ENCODE data around the gene IGF2BP2.

Gene IGF2BP2

GRCh38 chr3:185732782-185733181, 92.1 kb downstream of the IGF2BP2 start:
- peak; percentile 97 for DNase-seq

DNA sequence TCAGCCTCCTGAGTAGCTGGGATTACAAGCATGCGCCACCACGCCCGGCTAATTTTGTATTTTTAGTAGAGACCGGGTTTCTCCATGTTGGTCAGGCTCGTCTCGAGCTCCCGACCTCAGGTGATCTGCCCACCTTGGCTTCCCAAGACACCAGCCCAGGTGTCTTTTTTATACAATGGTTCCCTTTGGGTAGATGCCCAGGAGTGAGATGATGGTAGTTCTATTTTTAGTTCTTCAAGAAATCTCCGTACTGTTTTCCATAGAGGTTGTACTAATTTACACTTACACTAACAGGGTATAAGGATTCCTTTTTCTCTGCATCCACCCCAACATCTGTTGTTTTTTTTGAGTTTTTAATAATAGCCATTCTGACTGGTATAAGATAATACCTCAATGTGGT, 94.3 kb downstream of the IGF2BP2 start:
- DNase-seq, result peak; percentile 27

GRCh38 chr3:185729337-185730055, 95.3 kb downstream of the IGF2BP2 start:
- peak; percentile 92 for DNase-seq

DNA sequence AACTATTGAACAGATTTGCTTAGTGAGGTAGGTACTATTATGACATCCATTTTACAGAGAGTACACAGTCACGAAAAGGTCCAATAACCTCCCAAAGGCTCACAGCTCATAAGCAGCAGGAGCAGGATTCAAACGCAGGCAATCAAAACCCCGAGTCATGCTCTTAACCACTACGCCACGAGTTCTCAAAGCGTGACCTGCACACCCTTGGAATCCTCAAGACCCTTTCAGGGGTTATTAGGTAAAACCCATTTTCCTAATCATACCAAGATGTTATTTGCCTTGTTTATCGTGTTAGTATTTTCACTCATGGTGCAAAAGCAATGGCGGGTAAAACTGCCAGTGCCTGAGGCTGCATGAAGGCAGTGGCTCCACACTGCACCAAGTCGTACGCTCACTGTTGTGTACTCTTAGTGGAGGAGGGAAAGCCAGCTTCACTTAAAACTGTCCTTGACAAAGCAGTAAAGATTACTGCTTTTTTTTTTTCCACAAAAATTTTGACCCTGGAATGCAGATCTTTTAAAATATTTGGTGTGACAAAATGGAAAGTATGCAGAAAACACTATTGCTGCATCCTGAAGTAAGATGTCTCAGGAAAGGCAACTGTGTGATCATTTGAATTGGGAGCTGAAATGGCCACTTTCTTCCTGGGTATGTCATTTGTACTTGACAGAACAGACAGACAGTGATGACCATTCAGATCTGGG, 96.1 kb downstream of the IGF2BP2 start:
- DNase-seq, result peak; percentile 79

DNA sequence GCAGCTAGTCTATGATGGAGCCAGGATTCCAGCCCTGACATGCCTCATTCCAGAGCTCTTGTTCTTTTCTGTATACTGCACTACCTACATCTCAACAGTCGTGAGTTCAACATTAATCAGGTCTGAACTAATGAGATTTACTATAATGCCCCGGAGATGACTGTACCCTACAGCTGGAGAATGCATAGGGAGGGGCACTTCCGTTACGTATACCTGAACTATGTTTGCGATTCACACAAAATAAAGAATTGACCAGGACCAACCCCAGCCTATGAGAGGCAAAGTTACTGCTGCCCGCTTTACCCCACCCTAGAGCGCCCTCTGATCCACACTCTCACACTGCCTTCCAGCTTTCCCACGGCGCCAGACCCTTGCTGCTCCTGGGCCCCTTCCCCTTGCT, 97.0 kb downstream of the IGF2BP2 start:
- DNase-seq, result no peak

- no peak for DNase-seq
Measured at GRCh38 chr3:185726254-185726967, 98.4 kb downstream of the IGF2BP2 start.

- DNase-seq, result peak; percentile 87
Measured at GRCh38 chr3:185724761-185725160, 100.1 kb downstream of the IGF2BP2 start.

GRCh38 chr3:185724251-185724650, 100.6 kb downstream of the IGF2BP2 start:
- DNase-seq, result no peak

GRCh38 chr3:185722881-185723280, 102.0 kb downstream of the IGF2BP2 start:
- DNase-seq, result no peak

DNA sequence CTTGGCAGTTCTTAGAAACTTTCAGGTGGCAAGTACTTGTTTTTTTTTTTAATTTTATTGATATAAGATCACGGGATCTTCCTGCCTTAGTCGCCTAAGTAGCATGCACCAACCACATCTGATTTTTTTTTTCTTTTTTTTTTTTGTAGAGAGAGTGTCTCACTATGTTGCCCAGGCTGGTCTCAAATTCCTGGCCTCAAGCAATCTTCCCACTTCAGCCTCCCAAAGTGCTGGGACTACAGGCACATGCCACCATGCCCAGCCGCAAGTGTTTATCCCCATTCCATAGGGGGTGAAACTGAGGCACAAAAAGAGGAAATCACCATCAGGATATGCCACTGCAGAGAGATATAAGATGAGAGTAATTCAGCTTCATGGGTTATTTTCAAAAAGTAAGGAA, 102.9 kb downstream of the IGF2BP2 start:
- no peak for DNase-seq

DNA sequence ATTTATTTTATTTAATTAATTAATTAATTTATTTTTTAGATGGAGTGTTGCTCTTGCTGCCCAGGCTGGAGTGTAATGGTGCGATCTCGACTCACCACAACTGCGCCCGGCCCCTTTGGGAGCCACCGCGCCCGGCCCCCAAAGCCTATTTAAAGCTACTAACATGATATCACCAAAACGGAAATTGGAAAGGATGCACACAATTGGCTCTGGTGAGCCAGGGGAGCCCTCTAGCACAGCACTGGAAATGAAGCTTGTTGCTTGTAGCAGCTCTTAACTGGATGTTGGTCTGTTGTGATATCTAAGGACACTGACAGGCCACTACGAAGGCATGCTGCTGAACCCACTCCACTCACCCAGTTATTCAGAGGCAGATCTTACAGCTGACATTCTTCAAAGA, 104.5 kb downstream of the IGF2BP2 start:
- no peak for DNase-seq

- DNase-seq, result no peak
Measured at GRCh38 chr3:185718736-185719593, 105.9 kb downstream of the IGF2BP2 start.

- peak; percentile 19 for DNase-seq
Measured at GRCh38 chr3:185717627-185718402, 107.0 kb downstream of the IGF2BP2 start.

- peak; percentile 86 for DNase-seq
Measured at GRCh38 chr3:185717121-185717520, 107.7 kb downstream of the IGF2BP2 start.

- no peak for DNase-seq
Measured at GRCh38 chr3:185716436-185717108, 108.3 kb downstream of the IGF2BP2 start.

DNA sequence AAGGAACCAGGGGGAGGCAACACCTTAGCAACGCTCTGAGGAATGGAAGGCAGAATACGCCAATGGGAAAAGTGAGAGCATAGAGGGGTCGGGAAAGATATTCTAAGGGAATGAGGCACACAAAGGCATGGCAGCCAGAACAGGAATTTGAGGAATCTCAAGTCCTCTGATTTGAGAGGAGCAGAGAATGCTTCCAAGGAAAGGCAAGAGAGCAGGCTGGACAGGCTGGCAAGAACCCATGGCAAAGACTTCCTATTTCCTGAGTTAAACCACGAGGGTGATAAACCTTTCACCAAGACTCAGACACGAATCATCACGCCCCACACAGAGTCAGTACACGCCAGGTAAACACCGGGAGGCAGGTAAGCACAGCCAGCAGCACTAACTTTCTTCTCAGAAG, 109.8 kb downstream of the IGF2BP2 start:
- DNase-seq, result peak; percentile 83

GRCh38 chr3:185714085-185714484, 110.8 kb downstream of the IGF2BP2 start:
- no peak for DNase-seq

- no peak for DNase-seq
Measured at GRCh38 chr3:185713015-185713414, 111.8 kb downstream of the IGF2BP2 start.

- peak; percentile 44 for DNase-seq
Measured at GRCh38 chr3:185712337-185712736, 112.5 kb downstream of the IGF2BP2 start.

DNA sequence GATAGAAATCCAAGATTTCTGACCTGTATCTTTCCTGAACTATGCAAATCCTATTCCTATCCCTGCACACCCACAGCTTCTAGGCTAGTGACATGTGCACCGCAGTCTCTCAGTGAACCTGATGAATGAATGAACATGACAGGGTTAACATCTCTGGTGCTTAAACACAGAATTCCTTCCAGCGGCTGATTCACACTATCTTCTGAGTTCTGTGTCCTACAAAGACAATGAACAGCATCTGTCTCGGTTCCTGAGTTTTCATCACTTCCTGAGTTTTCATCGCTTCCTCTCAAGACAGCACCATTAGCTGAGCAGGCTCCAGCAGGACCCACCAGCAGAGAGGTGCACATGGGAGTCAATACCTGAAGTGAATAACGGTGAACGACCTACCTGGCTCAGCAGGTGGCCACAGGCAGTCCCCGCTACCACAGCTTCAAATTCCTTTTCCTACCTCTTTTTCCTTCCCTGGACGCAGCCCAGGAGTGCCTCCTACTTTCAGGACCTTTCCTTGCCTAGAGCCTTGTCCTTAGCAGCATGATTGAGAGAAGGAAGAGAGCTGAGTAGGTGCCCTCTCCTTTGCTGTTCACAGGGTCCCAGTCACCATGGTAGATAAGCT, 113.5 kb downstream of the IGF2BP2 start:
- DNase-seq, result peak; percentile 51

All from fibroblast of skin of back (primary cell).